Measurements from ENCODE around the gene SERP2.
"Not testable (repeated sequence)": the region's sequence is repeated elsewhere in the genome, so short reads cannot be mapped to it uniquely, and the experiment has no call there.

The SERP2 gene

DNA sequence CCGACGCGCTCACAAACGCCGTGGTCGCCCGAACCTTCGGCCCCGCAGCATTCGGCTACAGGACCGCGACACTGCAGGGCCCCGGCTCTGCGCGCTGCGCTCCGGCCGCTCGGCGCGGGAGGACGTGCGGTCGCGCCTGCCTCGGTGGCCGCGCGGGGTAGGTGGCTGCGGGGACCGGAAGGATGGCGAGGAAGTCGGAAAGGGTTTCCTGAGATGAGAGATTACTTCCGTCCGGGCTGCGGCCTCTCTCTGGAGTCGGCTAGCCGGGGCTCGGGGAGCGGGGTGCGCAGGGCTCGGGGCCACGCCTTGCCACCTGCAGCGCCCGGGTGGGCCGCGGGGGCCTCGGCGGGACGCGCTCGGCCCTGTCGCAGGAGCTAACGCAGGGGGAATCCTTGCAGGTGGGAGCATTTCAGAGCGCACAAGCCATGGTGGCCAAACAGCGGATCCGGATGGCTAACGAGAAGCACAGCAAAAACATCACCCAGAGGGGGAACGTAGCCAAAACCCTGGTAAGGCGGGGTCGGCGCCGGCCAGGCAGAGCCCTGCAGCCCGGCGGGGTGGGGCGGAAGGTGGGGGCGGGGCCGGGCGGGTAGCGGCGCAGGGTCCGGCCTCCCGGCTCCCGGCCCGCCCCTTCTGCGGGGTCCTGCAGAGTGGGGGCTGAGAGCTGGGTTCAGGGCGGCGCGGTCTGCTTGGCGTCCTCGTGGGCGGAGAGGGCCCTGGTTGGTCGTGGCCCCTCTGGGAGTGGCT, at the start of gene SERP2:
Gene SERP2, plus strand, starts transcription at position 224 of the 747 bp plus-strand sequence. Its CDS starts 202 bp downstream, at position 426.
- DNase-seq, result peak; percentile 16

DNA sequence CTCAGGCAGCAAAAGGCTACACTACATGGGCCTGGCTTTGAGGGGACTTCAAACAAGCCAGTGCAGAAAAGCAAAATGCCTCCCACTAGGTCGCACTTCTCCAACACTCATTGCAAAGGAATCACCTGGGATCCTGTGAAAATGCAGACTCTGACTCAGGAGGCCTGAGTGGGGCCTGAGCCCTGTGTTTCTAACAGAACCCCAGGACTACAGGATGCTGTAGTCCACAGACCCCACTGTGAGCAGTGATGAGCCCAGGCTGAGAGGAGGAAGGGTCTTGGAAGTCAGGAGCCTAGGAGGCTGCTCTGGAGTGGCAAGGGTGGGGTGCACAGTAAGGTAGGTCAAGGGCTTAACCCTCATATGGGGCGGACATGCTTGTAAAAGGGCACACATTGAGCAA, 46.7 kb upstream of the SERP2 start:
- no peak for DNase-seq

DNA sequence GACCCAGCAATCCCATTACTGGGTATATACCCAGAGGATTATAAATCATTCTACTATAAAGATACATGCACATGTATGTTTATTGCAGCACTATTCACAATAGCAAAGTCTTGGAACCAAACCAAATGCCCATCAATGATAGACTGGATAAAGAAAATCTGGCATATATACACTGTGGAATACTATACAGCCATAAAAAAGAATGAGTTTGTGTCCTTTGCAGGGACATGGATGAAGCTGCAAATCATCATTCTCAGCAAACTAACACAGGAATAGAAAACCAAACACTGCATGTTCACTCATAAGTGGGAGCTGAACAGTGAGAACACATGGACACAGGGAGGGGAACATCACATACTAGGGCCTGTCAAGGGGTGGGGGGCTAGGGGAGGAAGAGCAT, 44.6 kb upstream of the SERP2 start:
- DNase-seq, result not testable (repeated sequence)

DNA sequence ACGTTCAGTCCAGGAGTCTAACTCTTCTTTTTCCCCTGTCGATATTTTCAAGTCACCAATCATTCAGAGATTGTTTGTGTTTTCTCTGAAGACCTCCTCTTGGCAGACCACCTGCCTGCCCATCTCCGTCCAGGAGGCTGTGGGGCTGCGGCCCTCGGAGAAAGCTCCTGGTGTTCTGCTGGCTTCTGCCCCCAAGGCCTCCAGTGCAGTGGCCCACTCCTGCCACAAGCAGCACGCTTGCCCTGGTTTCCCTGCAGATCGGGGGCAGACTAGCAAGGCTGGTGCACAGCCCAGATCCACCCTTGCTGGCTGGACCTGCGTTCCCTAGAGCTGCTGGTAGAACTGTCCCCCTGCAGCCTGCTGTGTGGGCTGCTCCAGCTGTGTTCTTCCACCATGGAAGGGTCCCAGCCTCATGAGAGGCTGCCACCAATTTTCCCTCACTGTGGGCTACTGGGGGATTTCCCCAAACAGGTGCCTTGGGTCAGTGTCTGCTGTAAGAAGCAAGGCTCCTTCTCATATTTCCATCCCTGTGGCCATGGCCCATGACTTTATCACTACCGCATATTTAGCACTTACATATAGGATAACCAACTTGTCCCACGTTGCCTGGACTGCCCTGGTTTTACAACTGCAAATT, 43.6 kb upstream of the SERP2 start:
- no peak for DNase-seq

DNA sequence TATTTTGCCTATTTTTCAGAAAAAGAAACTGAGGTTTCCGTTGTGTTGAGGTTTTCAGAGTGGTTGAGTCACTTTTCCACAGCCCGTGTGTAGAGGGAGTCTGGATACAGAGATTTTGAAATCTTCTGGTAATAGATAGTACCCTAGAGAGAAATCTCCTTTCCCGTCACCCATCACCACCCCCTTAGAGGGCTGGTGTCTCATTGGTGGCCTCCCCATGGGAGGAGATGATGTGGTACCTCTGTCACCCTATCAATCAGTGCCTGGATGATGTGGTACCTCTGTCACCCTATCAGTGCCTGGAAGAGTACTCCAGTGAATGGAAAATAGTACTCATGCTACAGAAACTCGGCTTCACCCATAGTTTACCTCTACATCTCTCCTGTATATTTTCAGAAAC, 42.2 kb upstream of the SERP2 start:
- no peak for DNase-seq

DNA sequence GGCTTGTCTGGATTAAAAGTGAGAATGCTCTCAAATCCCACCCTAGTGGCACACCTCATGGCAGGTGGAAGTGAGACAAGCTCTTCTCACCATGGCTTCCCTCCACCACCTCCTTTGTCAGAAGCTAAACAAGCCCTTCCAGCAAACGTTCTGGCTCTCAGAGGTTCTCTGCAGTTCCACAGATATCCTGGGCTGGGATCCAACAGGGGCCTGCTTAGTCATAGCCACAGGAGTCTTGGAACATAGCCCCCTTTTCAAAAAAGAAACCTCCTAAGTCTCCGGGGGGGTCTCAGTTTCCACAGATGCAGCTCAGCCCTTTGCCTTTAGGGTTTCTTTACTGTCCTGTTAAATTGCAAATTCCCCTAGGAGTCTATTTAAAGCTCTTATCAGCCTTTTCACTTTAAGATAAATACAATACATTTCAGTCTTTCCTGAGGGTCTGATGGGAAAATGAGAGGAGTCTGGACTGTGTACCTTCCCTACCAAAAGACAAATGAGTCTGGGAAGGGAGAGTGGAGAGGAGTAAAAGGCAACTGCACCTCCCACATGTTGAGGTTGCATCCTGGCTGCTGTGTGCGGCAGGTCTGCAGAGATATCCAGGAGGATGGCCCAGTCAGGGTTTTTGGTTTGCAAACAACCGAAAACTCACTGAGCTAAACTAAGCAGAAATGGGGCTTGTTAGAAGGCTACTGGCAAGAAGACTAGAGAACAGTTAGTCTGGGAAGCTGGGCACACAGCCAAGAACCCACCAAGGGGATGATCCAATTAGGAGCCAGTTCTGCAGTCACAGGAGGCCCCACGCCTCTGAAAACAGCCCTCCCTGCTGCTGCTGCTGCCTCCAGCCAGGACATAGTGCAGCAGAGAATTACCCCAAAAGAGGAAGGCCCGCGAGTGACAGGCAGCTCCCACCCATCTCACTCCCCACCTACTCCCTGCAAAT, 41.4 kb upstream of the SERP2 start:
- peak; percentile 62 for DNase-seq

DNA sequence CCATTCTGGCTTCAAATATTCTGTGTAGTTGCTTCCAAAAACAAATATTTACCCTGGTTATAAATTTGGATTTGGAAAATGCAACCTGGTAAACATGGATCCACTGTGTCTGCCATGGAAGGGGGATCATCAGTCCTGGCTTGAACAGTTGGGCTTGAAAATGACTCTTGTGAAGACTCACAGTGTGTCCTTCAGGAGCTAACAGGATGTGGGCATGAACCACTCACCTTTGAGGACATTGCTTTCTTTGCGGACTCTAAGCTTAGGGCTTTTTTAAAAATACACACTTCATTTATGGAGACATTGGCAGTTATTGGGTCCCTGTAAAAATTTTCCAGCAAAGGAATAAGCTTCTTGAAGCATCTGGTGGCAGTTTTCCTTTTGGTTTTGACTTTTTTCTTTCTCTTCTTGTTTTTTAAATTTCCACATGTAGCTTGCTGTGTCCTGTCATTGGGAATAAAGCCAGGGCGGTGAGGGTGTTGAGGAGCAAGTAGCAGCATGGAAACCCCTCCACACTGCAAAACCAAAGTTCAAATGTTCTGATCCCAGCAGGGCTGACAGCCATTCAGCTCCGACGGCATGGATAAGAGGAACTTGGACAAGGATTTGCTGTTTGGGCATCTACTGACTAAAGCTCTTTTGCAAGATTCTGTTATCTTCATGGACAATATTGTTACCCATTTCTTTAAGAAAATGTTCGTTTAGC, 39.5 kb upstream of the SERP2 start:
- no peak for DNase-seq

DNA sequence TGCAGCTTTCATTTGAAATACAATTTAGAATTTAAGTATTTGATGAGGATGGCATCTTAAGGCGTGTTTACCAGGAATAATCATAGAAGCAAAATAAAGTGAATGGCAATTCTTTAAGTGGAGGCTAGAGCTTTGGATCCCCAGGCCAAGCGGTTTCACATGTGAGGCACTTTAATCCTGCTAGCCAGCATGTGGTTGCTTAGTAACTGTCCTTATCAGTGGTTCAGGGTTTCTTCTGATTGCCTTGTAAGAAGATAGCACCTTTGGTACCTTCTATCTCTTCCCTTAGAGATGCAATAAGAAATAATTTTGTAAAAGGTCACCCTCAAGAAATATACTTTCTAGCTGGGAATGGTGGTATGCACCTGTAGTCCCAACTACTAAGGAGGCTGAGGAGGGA, 38.9 kb upstream of the SERP2 start:
- no peak for DNase-seq

DNA sequence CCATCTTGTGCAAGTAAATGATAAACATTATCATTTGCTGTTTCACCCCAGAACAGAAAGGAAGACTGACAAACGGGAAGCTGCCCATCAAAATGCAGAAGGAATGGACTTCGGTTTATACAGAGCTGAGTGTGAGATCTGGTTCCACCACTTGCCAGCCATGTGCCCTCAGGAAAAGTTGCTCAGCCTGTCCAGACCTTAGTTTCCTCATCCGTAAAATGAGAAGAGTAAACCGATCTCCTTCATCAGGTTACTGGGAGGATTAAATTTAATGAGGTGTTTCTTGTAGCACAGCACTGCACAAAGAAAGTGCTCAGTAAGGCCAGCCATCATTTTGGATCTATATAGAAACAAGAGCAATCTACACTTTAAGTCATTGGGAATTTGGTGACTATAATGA, 36.7 kb upstream of the SERP2 start:
- no peak for DNase-seq

DNA sequence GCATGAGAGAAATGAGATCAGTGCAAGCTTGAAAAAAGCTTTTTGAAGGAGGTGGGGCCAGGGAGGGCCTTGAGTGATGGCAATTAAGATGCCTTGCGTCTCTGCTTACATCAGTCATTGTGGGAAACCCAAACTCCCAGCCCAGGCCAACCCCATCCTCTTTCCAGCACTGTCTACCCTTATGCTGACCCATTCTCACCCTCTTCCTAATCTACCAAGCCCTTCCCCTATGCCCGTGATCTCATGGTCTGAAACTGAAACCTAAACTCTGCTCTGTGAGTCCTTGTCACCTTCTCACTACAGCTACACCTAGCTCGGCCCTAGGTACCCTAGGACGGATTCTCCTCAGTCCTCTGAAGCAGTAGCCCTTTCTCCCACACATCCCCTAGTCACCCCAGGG, 36.0 kb upstream of the SERP2 start:
- DNase-seq, result no peak

DNA sequence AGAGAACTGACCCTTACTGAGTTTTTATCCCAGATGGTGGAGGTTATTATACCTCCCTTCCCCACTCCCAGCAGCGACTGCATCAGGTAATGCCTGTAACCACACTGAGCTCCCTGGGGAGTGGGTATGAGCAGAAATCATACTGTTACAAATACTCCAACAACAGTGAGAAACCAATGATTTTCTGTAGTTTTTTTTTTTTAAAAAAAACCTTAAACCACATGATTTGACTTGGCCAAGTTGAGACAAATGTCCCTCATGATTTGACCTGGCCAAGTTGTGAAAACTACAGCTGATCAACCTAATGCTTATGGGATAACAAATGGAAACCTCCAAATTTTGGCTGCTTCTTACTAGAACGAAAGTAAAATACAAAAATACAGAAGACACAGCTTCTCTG, 33.1 kb upstream of the SERP2 start:
- DNase-seq, result peak; percentile 49

DNA sequence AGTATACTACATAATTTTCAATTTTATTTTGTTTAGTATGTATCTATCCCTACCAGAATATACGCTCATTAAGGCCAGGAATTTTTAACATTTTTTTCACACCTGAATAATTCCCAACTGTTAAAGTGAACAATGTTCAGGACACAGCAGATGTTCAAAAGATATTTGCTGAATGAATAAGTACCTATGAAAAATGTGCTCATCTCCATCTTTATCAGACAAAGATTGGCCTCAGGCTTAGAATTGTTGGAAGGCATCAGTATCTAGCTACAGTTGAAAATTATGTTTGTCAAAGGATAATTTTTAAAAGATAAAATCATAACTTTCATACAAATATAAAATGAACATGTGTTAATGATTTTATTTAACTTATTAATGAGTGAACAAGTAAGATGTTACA, 30.9 kb upstream of the SERP2 start:
- no peak for DNase-seq

DNA sequence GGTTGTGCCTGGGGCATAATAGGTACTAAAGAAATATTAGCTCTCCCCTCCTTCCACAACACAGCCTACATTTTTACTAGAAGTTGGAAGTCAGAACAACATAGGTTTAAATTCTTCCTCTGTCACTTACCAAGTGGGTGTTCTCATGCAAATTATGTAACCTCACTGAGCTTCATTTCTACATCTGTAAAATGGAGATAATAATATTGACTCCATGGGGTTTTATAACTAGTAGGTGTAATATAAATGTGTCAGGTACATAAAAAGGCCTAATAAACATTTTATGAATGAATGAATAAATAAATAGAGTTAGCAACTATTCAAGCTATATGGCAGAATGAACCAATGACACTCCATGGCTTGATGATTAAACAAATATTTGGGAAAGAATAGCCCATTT, 27.1 kb upstream of the SERP2 start:
- no peak for DNase-seq

DNA sequence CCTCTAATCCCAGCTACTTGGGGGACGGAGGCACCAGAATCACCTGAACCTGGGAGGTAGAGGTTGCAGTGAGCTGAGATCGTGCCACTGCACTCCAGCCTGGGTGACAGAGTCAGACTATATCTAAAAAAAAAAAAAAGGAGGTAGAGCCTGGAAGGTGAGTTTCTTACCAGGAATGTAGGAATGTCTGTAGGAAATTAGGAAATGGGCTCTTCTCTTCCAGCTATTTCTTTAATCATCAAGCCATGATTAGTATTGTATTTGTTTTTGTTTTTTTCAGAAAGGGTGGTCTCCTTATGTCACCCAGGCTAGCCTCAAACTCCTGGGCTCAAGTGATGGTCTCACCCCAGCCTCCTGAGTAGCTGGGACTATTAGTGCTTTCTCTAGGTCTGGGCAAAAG, 26.3 kb upstream of the SERP2 start:
- no peak for DNase-seq

DNA sequence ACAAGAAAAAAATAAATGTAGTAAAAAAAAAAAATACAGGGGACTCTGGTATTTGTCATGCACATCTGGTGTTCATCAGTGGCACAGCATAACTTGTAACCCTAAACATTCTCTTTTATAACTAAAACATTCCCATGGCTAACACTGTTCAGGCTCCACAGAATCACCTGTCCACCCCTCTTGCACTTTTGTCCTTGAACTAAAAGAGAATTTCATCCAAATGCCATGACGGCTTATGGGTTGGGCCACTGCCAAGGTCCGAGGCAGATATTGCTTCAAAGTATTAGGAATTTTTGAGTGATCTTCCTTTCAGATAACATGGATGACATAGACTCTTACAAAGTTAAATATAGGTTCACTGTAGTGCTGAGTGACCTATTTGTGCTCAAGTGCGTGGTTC, 25.7 kb upstream of the SERP2 start:
- DNase-seq, result no peak

DNA sequence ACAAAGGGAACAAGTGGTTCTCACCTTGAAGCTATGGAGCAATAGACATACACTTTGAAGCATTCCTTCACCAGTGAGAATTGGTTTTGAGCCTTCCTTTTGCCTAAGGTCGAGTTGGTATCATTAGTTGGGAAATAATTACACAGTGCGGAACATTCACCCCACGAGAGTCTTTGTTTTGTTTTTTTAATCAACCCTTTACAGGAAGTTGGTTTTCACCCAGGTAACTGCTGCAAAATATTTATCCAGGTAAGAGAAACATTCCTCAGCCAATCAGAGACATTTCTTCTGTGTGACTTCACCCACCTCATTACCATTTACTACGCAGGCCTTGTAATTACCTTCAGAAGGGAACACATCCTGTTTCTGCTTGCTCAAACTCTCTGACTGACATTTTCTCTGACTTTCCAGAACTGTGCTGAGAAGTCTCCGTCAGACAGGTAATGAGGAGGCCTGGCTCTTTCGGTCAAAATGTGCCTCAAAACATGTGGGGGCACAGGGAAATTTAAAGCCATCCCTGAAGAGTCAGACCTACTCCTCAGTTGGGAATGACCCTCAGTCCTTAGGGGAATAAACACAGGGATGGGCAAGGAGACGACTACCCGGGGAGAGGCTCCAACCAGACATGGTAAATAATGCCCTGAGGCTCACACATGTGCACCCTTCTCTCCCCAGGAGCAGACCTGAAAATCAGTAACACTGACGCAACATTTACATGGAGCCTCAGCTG, 22.7 kb upstream of the SERP2 start:
- no peak for DNase-seq

DNA sequence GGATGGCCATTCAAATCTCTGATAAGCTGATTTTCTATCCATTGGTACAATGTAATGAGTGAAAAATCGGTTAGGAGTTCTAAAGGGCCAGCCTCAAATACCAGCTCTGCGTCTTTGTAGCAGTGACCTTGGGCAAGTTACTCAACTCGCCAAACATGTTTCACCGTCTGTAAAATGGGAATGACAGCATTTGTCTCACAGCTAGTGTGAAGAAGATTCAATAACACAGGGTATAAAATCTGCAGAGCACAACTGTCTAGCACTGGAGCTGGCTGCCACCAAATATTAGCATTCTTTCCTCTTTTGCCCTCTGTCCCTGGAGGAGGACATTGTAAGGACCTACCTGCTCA, 22.1 kb upstream of the SERP2 start:
- no peak for DNase-seq

DNA sequence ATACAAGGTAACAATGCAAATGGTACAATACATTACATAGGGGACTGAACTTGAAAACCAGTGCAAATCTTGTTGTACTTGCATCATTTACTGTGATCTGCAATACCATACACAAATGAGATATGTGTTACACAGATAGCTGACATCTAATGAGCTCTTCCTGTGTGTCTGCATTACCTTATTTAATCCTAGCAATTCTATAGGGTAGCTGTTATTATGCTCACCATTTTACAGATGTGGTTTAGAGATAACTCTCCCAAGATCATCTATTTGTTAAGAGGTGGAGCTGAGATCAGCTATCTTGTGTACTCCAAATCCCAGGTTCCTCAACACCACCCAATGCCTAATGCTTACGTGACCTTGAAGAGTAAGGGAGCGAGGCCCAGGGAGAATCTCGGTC, 21.4 kb upstream of the SERP2 start:
- no peak for DNase-seq

DNA sequence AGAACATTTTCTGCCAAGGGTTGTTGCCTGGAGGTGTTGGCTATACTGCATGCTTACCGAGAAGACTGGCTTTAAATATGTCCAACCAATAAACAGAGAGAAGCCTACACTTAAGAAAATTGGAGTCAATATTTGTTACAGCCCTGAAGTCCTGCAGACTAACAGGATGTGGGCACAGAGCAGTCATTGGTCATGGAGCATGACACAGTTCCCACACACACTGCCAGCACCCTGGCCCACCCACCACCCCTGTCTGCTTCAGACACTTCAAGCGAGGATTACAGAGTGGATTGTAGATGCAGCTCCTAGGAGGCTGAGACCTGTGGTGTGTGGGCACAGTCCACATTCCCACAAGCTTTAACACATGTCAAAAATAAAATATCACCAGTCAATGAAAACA, 21.0 kb upstream of the SERP2 start:
- DNase-seq, result no peak

DNA sequence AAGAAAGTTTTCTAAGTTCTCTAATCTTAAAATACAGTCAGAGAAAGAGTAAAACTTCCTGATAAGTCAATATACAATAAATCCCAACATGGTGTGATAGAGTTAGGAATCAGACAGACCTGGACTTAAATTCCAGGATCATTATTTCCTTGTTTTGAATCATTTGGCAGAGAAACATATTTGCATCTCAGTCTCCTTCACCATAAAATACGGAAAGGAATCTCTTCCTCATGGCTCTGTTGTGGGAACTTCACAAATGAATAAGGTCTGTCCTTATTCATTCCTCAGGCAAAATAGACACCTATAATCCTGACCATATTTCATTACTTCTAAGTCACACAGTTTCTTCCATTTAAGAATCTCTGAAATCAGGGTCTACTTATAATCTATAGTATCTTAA, 19.3 kb upstream of the SERP2 start:
- no peak for DNase-seq

DNA sequence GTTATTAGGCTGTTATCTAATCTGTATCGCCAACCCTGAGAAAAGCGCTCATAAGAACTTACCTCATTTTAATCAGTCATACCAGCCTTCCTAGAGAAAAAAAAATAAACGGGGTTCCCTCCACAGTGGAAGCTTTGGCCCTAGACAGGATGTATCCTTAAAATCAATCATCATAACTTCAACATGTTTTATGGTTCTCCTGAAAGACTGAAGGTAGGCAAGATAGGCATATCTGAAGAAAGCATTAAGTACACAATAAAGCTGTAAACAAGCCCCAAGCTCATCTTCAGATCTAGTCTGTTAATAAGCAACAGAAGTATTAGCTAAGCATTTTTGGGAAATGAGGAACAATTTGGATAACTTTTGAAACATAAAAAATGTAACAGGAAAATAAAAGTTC, 18.7 kb upstream of the SERP2 start:
- DNase-seq, result no peak

DNA sequence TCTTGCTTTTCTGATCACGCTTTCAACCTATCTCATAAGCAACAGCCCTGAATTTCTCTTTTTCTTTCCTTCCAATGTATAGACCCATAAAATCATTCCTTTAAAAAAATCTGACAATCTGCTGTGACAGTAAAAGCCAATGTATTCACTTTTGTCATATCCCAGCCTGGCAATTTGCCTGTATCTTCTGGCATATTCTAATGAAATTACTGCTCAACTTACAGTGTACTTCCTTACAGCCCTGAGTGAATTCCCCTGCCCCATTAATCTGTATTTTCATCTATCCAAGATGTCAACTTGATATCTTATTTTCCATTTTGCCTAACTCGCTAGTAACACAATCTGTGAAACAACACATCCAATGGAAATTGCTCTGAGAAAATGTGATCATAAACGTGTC, 18.0 kb upstream of the SERP2 start:
- DNase-seq, result no peak

DNA sequence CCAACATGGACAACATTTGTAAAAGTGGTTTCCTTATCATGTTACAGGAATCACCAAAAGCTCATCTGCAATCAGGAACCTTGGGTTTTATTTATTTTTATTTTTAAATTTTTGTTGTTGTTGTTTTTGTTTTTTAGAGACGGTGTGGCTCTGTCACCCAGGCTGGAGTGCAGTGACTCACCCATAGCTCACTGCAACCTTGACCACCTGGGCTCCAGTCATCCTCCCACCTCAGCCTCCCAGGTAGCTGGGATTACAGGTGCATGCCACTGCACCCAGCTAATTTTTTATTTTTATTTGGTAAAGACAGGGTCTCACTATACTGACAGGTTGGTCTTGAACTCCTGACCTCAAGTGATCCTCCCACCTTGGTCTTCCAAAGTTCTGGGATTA, 13.6 kb upstream of the SERP2 start:
- no peak for DNase-seq

Data from NCI-H2171 (cell line).